A549 (cell line): ENCODE measurements around the gene NXPH1. TPM values are rescaled to one million over a fixed set of nuclear protein-coding genes. Genes with fewer than 3 reads are reported as not detected.

Experiments
- ATAC-seq, 2 experiments: fragments of 200-7000 bp in 1 of 2; fragments of >200 bp in 1 of 2; cut with Nextera tagmentation in 1 of 2; cut with Tn5 transposase in 1 of 2; 3 replicates each; pipeline versions ENCODE4 v1.8.0 to v1.9.1; 2018 to 2020; ENCODE audit warnings: mild to moderate bottlenecking in 1 of 2, moderate library complexity in 1 of 2
- CTCF ChIA-PET: fragments of 300-600 bp; sonication (Branson Sonifier 250); formaldehyde crosslinking; extraction: SDS; loops from one replicate; lab custom pipeline; 2021; ENCODE audit warnings: antibody characterized with exemption, inconsistent platforms; lab: Yijun Ruan, JAX
- POLR2A ChIA-PET: fragments of 350-600 bp; formaldehyde crosslinking; extraction: SDS; loops from one replicate; lab custom pipeline; 2021; ENCODE audit warnings: antibody characterized with exemption, inconsistent platforms; lab: Yijun Ruan, JAX
- DNase-seq, 2 experiments: peaks; one replicate each; pipeline versions ENCODE4 v3.0.0 to v3.0.0-alpha.2; 2011 to 2016; ENCODE audit warnings: low read depth in 1 of 2, low spot score in 1 of 2
- FAIRE-seq: peaks from 2 replicates; lab custom pipeline; 2011; peaks lifted over from hg19 to GRCh38; lab: Jason Lieb, UNC
- H3K27ac ChIP-seq, 2 experiments: fragments of >200 bp; sonication (Bioruptor Twin); formaldehyde crosslinking; 3 replicates each; pipeline ENCODE4 v1.5.1; 2016 to 2017
- H3K4me1 ChIP-seq: fragments of >200 bp; sonication (Bioruptor Twin); formaldehyde crosslinking; 3 replicates; pipeline ENCODE4 v1.6.1; 2016
- H3K4me2 ChIP-seq: fragments of >200 bp; sonication (Bioruptor Twin); formaldehyde crosslinking; 3 replicates; pipeline ENCODE4 v1.6.1; 2016
- H3K4me3 ChIP-seq: fragments of >200 bp; sonication (Bioruptor Twin); formaldehyde crosslinking; 3 replicates; pipeline ENCODE4 v1.5.1; 2016
- H3K9me3 ChIP-seq: fragments of >200 bp; sonication (Bioruptor Twin); formaldehyde crosslinking; 3 replicates; pipeline ENCODE4 v1.6.1; 2016
- ATOH8 ChIP-seq: fragments of 250-450 bp; sonication (Bioruptor Pico); IDR thresholded peaks from 2 replicates; pipeline ENCODE4 v1.5.0; 2020; ENCODE audit warnings: low read depth, mild to moderate bottlenecking, moderate library complexity
- BHLHE40 ChIP-seq: IDR thresholded peaks from 2 replicates; pipeline ENCODE4 v1.6.1; 2012; ENCODE audit warnings: low read depth, low read length, inconsistent platforms
- CHD2 ChIP-seq: fragments of 150-350 bp; IDR thresholded peaks from 2 replicates; pipeline ENCODE4 v1.6.1; 2014; ENCODE audit warnings: low read length; ENCODE audit not compliant: partially characterized antibody
- FOSB ChIP-seq: fragments of 250-450 bp; sonication (Bioruptor Pico); IDR thresholded peaks from 2 replicates; pipeline ENCODE4 v1.5.0; 2020; ENCODE audit warnings: mild to moderate bottlenecking, moderate library complexity
- FOXS1 ChIP-seq: fragments of 250-450 bp; sonication (Bioruptor Pico); IDR thresholded peaks from 2 replicates; pipeline ENCODE4 v1.5.0; 2020; ENCODE audit warnings: mild to moderate bottlenecking, moderate library complexity
- GATA3 ChIP-seq: IDR thresholded peaks from 2 replicates; pipeline ENCODE4 v1.6.1; 2012; ENCODE audit warnings: borderline replicate concordance
- HOXB5 ChIP-seq: fragments of 250-450 bp; sonication (Bioruptor Pico); IDR thresholded peaks from 2 replicates; pipeline ENCODE4 v1.5.0; 2020; ENCODE audit warnings: mild to moderate bottlenecking, moderate library complexity
- KDM1A ChIP-seq: fragments of 200-600 bp; sonication (generic); IDR thresholded peaks from 2 replicates; pipeline ENCODE4 v1.6.1; 2016; ENCODE audit warnings: low read depth, mild to moderate bottlenecking
- KDM5A ChIP-seq: fragments of 200-600 bp; sonication (generic); IDR thresholded peaks from 2 replicates; pipeline ENCODE4 v1.6.1; 2016; ENCODE audit warnings: antibody characterized with exemption, mild to moderate bottlenecking
- MAFK ChIP-seq: fragments of 450-650 bp; IDR thresholded peaks from 2 replicates; pipeline ENCODE4 v1.6.1; 2014; ENCODE audit not compliant: partially characterized antibody
- MAX ChIP-seq: IDR thresholded peaks from 2 replicates; pipeline ENCODE4 v1.6.1; 2012
- NFE2L2 ChIP-seq: fragments of 150-350 bp; conservative IDR thresholded peaks from 2 replicates; pipeline ENCODE4 v1.6.1; 2014; ENCODE audit warnings: low read length
- NPAS2 ChIP-seq: fragments of 250-450 bp; sonication (Bioruptor Pico); IDR thresholded peaks from 2 replicates; pipeline ENCODE4 v1.8.0; 2022; ENCODE audit warnings: mild to moderate bottlenecking, moderate library complexity, borderline replicate concordance
- NR3C1 ChIP-seq: fragments of >200 bp; sonication (Bioruptor Twin); formaldehyde crosslinking; IDR thresholded peaks from 3 replicates; pipeline ENCODE4 v1.6.1; 2017
- PBX3 ChIP-seq: IDR thresholded peaks from 2 replicates; pipeline ENCODE4 v1.6.1; 2012
- PHF8 ChIP-seq: fragments of 200-600 bp; sonication (generic); IDR thresholded peaks from 2 replicates; pipeline ENCODE4 v1.6.1; 2016; ENCODE audit warnings: low read depth, mild to moderate bottlenecking, antibody characterized with exemption, moderate library complexity, borderline replicate concordance
- RAD21 ChIP-seq, 2 experiments: fragments of >200 bp in 1 of 2; sonication (Bioruptor Twin) in 1 of 2; formaldehyde crosslinking in 1 of 2; IDR thresholded peaks in 1 of 2; conservative IDR thresholded peaks in 1 of 2; 2 replicates in 1 of 2; 3 replicates in 1 of 2; pipeline ENCODE4 v1.6.1; 2012 to 2018; ENCODE audit warnings: inconsistent platforms in 1 of 2
- RARB ChIP-seq: fragments of 250-450 bp; sonication (Bioruptor Pico); IDR thresholded peaks from 2 replicates; pipeline ENCODE4 v1.8.0; 2021; ENCODE audit warnings: mild to moderate bottlenecking, moderate library complexity
- TFCP2L1 ChIP-seq: fragments of 250-450 bp; sonication (Bioruptor Pico); IDR thresholded peaks from 2 replicates; pipeline ENCODE4 v1.5.0; 2021; ENCODE audit warnings: mild to moderate bottlenecking
- ZNF302 ChIP-seq: fragments of 250-450 bp; sonication (Bioruptor Pico); IDR thresholded peaks from 2 replicates; pipeline ENCODE4 v1.9.0; 2021; ENCODE audit warnings: inconsistent platforms, mild to moderate bottlenecking, moderate library complexity
- ZSCAN20 ChIP-seq: fragments of 250-450 bp; sonication (Bioruptor Pico); IDR thresholded peaks from 2 replicates; pipeline ENCODE4 v1.8.0; 2022; ENCODE audit warnings: mild to moderate bottlenecking, moderate library complexity
- WGBS: methylation state at CpG from one replicate; pipeline ENCODE4 v1.1.6; 2017; ENCODE audit errors: missing lambda C conversion rate; 5-methylcytosine and 5-hydroxymethylcytosine counted together
- polyA plus RNA-seq, 4 experiments: library from polyadenylated mRNA; depleted of rRNA in 3 of 4; stranded (reverse); fragments of >200 nt; fragmentation: RNase III in 1 of 4; extraction: RNeasy Plus Mini Kit Qiagen cat#74134 plus additional on column Dnase treatment in 1 of 4; gene quantifications; 2 replicates in 3 of 4; 3 replicates in 1 of 4; pipeline ENCODE4 v1.2.3, GENCODE V29; 2011 to 2017

NXPH1 gene
- polyA plus RNA-seq, 2 of the 4 experiments (the other 2 are of a cell fraction), result not detected

GRCh38 chr7:8481752-8482446, 48.5 kb downstream of the NXPH1 start:
- no peaks in the 10 kb centered on the region for H3K4me1 ChIP-seq
- ATAC-seq, result no peak
- TF ChIP-seq ZSCAN20 (CRISPR knock-in tag), result no peak
- no peak for TF ChIP-seq KDM1A
- no peak for TF ChIP-seq RAD21 (conservative IDR thresholded peaks at IDR 0.05 in 1 of 2, IDR thresholded peaks at IDR 0.05 in 1 of 2)
- WGBS, result 2% methylated on average over 4 of the region's 4 CpGs
- no peak for FAIRE-seq
- H3K4me2 ChIP-seq, result no peak overlapping the region
- no peaks in the 10 kb centered on the region for H3K9me3 ChIP-seq
- CTCF ChIA-PET, result interaction anchor here (1.0 kb wide), 1 partner anchor 37 kb away, joined by 3 read pairs; no protein-coding TSS in a partner anchor
- POLR2A ChIA-PET, result no interaction called here
- DNase-seq, result no peak
- no peak overlapping the region for H3K4me3 ChIP-seq
- H3K27ac ChIP-seq, result no peak overlapping the region

- DNase-seq (no peak), ATAC-seq (no peak), FAIRE-seq (no peak)
- WGBS, result 5% methylated on average over 4 of the region's 4 CpGs
- H3K27ac ChIP-seq, result no peak overlapping the region
- H3K4me3 ChIP-seq, result no peak overlapping the region
- ChIA-PET POLR2A (no interaction called here), CTCF (no interaction called here)
- no peaks in the 10 kb centered on the region for H3K9me3 ChIP-seq
- H3K4me2 ChIP-seq, result no peak overlapping the region
- no peaks in the 10 kb centered on the region for H3K4me1 ChIP-seq
- TF ChIP-seq CHD2, result no peak
- no peak for TF ChIP-seq KDM1A
- no peak for TF ChIP-seq MAFK
- TF ChIP-seq ZSCAN20 (CRISPR knock-in tag), result no peak
- TF ChIP-seq PBX3, result no peak
- no peak for TF ChIP-seq ZNF302 (CRISPR knock-in tag)
- no peak for TF ChIP-seq NR3C1
- no peak for TF ChIP-seq BHLHE40
- no peak for TF ChIP-seq RARB
- TF ChIP-seq FOSB (CRISPR knock-in tag), result no peak
- no peak for TF ChIP-seq HOXB5 (CRISPR knock-in tag)
- TF ChIP-seq MAX, result no peak
- no peak for TF ChIP-seq PHF8
- no peak for TF ChIP-seq FOXS1 (CRISPR knock-in tag)
- TF ChIP-seq ATOH8 (CRISPR knock-in tag), result no peak
- TF ChIP-seq KDM5A, result no peak
- no peak for TF ChIP-seq NFE2L2
Observed at GRCh38 chr7:8490391-8491045, 57.1 kb downstream of the NXPH1 start.

GRCh38 chr7:8491106-8491505, 57.7 kb downstream of the NXPH1 start:
- Histone ChIP-seq H3K4me1 (no peaks in the 10 kb centered on the region), H3K4me3 (no peak overlapping the region), H3K4me2 (no peak overlapping the region), H3K9me3 (no peaks in the 10 kb centered on the region), H3K27ac (no peak overlapping the region)
- DNase-seq, result no peak
- ATAC-seq, result no peak
- CTCF ChIA-PET, result no interaction called here
- TF ChIP-seq BHLHE40 (no peak), MAX (no peak), NFE2L2 (no peak), TFCP2L1 (no peak), NPAS2 (CRISPR knock-in tag) (no peak), GATA3 (no peak)
- FAIRE-seq, result no peak
- POLR2A ChIA-PET, result no interaction called here
- WGBS, result 29% methylated on average over 3 of the region's 3 CpGs
